Calu3 (cell line): ENCODE results near the gene ABCC10. TPM values are rescaled to one million over a fixed set of nuclear protein-coding genes. Genes with fewer than 3 reads are reported as not detected.
"Not testable (repeated sequence)": the region's sequence is repeated elsewhere in the genome, so short reads cannot be mapped to it uniquely, and the experiment has no call there.

ENCODE experiments used
- BruUV-seq: library from RNA; stranded (reverse); fragments of 400-500 nt; replicated peaks from 2 replicates; lab custom pipeline; 2021; lab: Mats Ljungman, UMichigan
- CTCF ChIA-PET: fragments of 300-600 bp; sonication (Branson Sonifier 250); formaldehyde crosslinking; loops from one replicate; lab custom pipeline; 2022; ENCODE audit warnings: antibody characterized with exemption; lab: Charles Lee
- DNase-seq: peaks from one replicate; pipeline ENCODE4 v3.0.0; 2022
- H3K27ac Mint-ChIP-seq: one replicate; pipeline ENCODE4 v1.8.0; 2022; ENCODE audit warnings: mixed read lengths; ENCODE audit not compliant: unreplicated experiment
- H3K27me3 Mint-ChIP-seq: one replicate; pipeline ENCODE4 v1.8.0; 2022; ENCODE audit warnings: mixed read lengths; ENCODE audit not compliant: unreplicated experiment
- H3K36me3 Mint-ChIP-seq: one replicate; pipeline ENCODE4 v1.8.0; 2022; ENCODE audit warnings: mild to moderate bottlenecking, moderate library complexity, mixed read lengths; ENCODE audit not compliant: insufficient read depth, unreplicated experiment
- H3K4me1 Mint-ChIP-seq: one replicate; pipeline ENCODE4 v1.8.0; 2022; ENCODE audit warnings: mild to moderate bottlenecking, low read depth, mixed read lengths; ENCODE audit not compliant: unreplicated experiment
- H3K4me3 Mint-ChIP-seq: one replicate; pipeline ENCODE4 v1.8.0; 2022; ENCODE audit warnings: mild to moderate bottlenecking, low read depth, moderate library complexity, mixed read lengths; ENCODE audit not compliant: unreplicated experiment
- H3K9me3 Mint-ChIP-seq: one replicate; pipeline ENCODE4 v1.8.0; 2022; ENCODE audit warnings: low read depth, mixed read lengths; ENCODE audit not compliant: unreplicated experiment
- intact Hi-C: fragments of 100-400 bp; cut with micrococcal nuclease; formaldehyde crosslinking; loops from one replicate; pipeline ENCODE4 v1.10.0; 2022; ENCODE audit not compliant: unreplicated experiment
- total RNA-seq: library from RNA; stranded (reverse); gene quantifications from 2 replicates; pipeline ENCODE4 v1.2.3, GENCODE V29; 2022
- TF ChIP-seq, protein P1 (sequence below): fragments of 200-600 bp; IDR thresholded peaks from one replicate; pipeline ENCODE4 v1.8.0; 2022; ENCODE audit warnings: antibody characterized with exemption; ENCODE audit not compliant: unreplicated experiment

The ABCC10 gene
- total RNA-seq, 1 experiment from 2014 or later, result 53.0 TPM

GRCh38 chr6:43421831-43422230 is 5.5 kb upstream of the ABCC10 start:
- Mint-ChIP-seq H3K27ac (no peak overlapping the region), H3K4me1 (peaks cover 7% of the 10 kb centered on the region), H3K9me3 (no peaks in the 10 kb centered on the region), H3K27me3 (peaks cover 46% of the 10 kb centered on the region), H3K36me3 (peaks cover under 1% of the 10 kb centered on the region), H3K4me3 (no peak overlapping the region)
- no TSS peak for BruUV-seq
- DNase-seq, result no peak
- CTCF ChIA-PET, result interaction anchor here (0.5 to 1.1 kb wide), 3 partner anchors 9 to 835 kb away, joined by 3 to 4 read pairs (median 3); partner anchors contain the start of gene SLC35B2
- intact Hi-C loops, result no loop called here
- TF ChIP-seq, protein P1, sequence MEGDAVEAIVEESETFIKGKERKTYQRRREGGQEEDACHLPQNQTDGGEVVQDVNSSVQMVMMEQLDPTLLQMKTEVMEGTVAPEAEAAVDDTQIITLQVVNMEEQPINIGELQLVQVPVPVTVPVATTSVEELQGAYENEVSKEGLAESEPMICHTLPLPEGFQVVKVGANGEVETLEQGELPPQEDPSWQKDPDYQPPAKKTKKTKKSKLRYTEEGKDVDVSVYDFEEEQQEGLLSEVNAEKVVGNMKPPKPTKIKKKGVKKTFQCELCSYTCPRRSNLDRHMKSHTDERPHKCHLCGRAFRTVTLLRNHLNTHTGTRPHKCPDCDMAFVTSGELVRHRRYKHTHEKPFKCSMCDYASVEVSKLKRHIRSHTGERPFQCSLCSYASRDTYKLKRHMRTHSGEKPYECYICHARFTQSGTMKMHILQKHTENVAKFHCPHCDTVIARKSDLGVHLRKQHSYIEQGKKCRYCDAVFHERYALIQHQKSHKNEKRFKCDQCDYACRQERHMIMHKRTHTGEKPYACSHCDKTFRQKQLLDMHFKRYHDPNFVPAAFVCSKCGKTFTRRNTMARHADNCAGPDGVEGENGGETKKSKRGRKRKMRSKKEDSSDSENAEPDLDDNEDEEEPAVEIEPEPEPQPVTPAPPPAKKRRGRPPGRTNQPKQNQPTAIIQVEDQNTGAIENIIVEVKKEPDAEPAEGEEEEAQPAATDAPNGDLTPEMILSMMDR, result no peak

DNA sequence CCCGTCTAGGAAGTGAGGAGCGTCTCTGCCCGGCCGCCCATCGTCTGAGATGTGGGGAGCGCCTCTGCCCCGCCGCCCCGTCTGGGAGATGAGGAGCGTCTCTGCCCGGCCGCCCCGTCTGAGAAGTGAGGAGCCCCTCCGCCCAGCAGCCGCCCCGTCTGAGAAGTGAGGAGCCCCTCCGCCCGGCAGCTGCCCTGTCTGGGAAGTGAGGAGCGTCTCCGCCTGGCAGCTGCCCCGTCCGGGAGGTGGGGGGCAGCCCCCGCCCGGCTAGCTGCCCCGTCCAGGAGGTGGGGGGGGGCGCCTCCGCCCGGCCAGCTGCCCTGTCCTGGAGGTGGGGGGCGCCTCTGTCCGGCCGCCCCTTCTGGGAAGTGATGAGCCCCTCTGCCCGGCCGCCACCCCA is 2.3 kb upstream of the ABCC10 start:
- CTCF ChIA-PET, result interaction anchor here (0.6 kb wide), 1 partner anchor 34 kb away, joined by 3 read pairs; no protein-coding TSS in a partner anchor
- BruUV-seq, result not testable (repeated sequence)

GRCh38 chr6:43426928-43427405 is 374 bp upstream of the ABCC10 start:
- TF ChIP-seq, protein P1, result no peak
- Mint-ChIP-seq H3K9me3 (no peaks in the 10 kb centered on the region), H3K4me1 (peaks cover 24% of the 10 kb centered on the region), H3K4me3 (peak overlapping the region; percentile 91), H3K27ac (peak overlapping the region; percentile 41), H3K27me3 (no peaks in the 10 kb centered on the region), H3K36me3 (peaks cover 17% of the 10 kb centered on the region)
- intact Hi-C loops, result no loop called here
- BruUV-seq, result TSS peak; percentile 49
- CTCF ChIA-PET, result interaction anchor here (0.5 to 1.5 kb wide), 21 partner anchors 8 to 982 kb away, joined by 3 to 7 read pairs (median 4); partner anchors contain the start of genes CRIP3, CUL7, LRRC73 and ZNF318
- no peak for DNase-seq

More for the DNA sequence above, 2.3 kb upstream of the ABCC10 start:
- H3K27ac Mint-ChIP-seq, H3K9me3 Mint-ChIP-seq, intact Hi-C loops, DNase-seq, H3K4me3 Mint-ChIP-seq: not testable (repeated sequence)
- H3K27me3 Mint-ChIP-seq, result peaks cover 15% of the 10 kb centered on the region
- H3K36me3 Mint-ChIP-seq, result peaks cover 16% of the 10 kb centered on the region
- peaks cover 24% of the 10 kb centered on the region for H3K4me1 Mint-ChIP-seq

DNA sequence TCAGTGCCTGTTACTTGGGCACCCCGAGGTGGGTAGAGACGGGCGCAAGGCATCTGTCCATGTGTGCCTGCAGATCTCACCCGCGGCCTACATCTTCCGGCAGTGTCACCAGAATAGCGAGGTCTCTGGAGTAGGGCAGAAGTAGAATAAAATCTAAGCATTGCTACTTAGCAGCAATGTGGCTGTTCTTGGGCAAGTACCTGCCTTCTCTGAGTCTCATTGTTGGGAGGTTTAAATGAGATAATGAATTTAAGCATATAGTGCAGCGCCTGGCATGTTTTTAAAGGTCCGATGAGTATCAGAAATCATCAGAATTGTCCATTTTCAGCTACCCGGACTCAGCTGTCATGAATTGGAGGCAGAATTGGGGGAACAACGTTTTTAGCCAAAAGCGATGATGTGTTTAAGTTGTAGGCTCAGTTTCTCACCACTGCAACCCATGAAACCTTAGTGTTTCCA is 800 bp downstream of the ABCC10 start:
- TF ChIP-seq, protein P1, result no peak
- H3K27ac Mint-ChIP-seq, result peak overlapping the region; percentile 41
- no peaks in the 10 kb centered on the region for H3K9me3 Mint-ChIP-seq
- CTCF ChIA-PET, result interaction anchor here (1.1 to 1.5 kb wide), 4 partner anchors 31 to 184 kb away, joined by 3 to 4 read pairs (median 3); partner anchors contain the start of genes CRIP3 and LRRC73
- H3K4me1 Mint-ChIP-seq, result peaks cover 24% of the 10 kb centered on the region
- H3K4me3 Mint-ChIP-seq, result peak overlapping the region; percentile 91
- no peak for DNase-seq
- H3K27me3 Mint-ChIP-seq, result no peaks in the 10 kb centered on the region
- intact Hi-C loops, result no loop called here
- TSS peak; percentile 61 for BruUV-seq
- H3K36me3 Mint-ChIP-seq, result peaks cover 21% of the 10 kb centered on the region

DNA sequence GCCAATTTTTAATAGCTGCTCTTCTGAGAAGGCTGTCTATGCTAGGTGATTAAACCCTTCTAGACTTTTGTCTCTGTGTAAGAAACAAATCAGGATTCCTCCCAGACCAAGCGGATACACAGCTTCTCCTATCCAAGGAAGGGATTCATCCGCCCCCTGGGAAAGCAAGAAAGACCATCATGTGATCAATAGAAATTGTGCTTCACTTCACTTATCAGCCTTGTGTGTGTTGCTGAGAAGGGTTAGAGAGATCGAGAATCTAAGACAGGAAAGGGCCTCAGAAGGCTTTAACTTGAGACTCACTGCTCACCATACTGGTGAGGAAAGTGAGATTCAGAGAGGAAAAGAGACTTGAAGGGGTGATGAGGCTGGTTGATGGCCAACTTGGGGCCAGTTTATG is 1.5 kb downstream of the ABCC10 start:
- peak overlapping the region; percentile 41 for H3K27ac Mint-ChIP-seq
- DNase-seq, result no peak
- intact Hi-C loops, result no loop called here
- no TSS peak for BruUV-seq
- H3K27me3 Mint-ChIP-seq, result no peaks in the 10 kb centered on the region
- TF ChIP-seq, protein P1, result no peak
- CTCF ChIA-PET, result no interaction called here
- peaks cover 21% of the 10 kb centered on the region for H3K36me3 Mint-ChIP-seq
- H3K4me3 Mint-ChIP-seq, result peak overlapping the region; percentile 91
- H3K9me3 Mint-ChIP-seq, result no peaks in the 10 kb centered on the region
- H3K4me1 Mint-ChIP-seq, result peaks cover 25% of the 10 kb centered on the region
